ENCODE measurements around the gene LPP. TPM values are rescaled to one million over a fixed set of nuclear protein-coding genes. Genes with fewer than 3 reads are reported as not detected.

Gene LPP
- total RNA-seq, 1 experiment from 2014 or later = 54.0 TPM

GRCh38 chr3:188684276-188684675 lies 530.3 kb downstream of the LPP start:
- DNase-seq (ENCODE audit: low read depth, low spot score) = no peak
- H3K4me2 ChIP-seq (ENCODE audit: low read length) = no peak overlapping the region
- no peak for ATAC-seq
- H3K79me2 ChIP-seq (ENCODE audit: insufficient read depth, low read length) = no peaks in the 10 kb centered on the region
- H3K27me3 ChIP-seq (ENCODE audit: insufficient read depth, low read length) = no peaks in the 10 kb centered on the region
- H3K4me3 ChIP-seq (replicated peaks in 1 of 2; ENCODE audit: low read depth in 1 of 2, low read length in 2 of 2) = no peak overlapping the region
- H3K9me2 ChIP-seq (ENCODE audit: insufficient read depth) = no peaks in the 10 kb centered on the region
- TF ChIP-seq YY1 (IDR thresholded peaks at IDR 0.05; ENCODE audit: extremely low read depth, insufficient replicate concordance, low read depth, low read length) (no peak), EZH2phosphoT487 (IDR thresholded peaks at IDR 0.05; ENCODE audit: borderline replicate concordance) (no peak), EGR1 (IDR thresholded peaks at IDR 0.05; ENCODE audit: low read depth) (no peak), CBX3 (IDR thresholded peaks at IDR 0.05; ENCODE audit: low read depth) (no peak)
- H3K27ac ChIP-seq (ENCODE audit: low read depth, low read length) = no peak overlapping the region
- POLR2A ChIA-PET = no interaction called here
- H3K36me3 ChIP-seq (ENCODE audit: control insufficient read depth in 1 of 2, insufficient read depth in 2 of 2, low read length in 2 of 2) = no peaks in the 10 kb centered on the region
- CTCF ChIA-PET = no interaction called here
- RAD21 ChIA-PET (ENCODE audit: low non-redundant PET in 1 of 2, low total read pairs in 2 of 2, uncharacterized antibody in 2 of 2, unreplicated experiment in 2 of 2) = no interaction called here
- no peaks in the 10 kb centered on the region for H3K4me1 ChIP-seq (ENCODE audit: control insufficient read depth in 1 of 2, insufficient read depth in 2 of 2, low read length in 2 of 2)
- intact Hi-C loops (cut with micrococcal nuclease) = no loop called here
- no peaks in the 10 kb centered on the region for H3K9me3 ChIP-seq (ENCODE audit: control insufficient read depth in 1 of 2, insufficient read depth in 1 of 2, low read depth in 1 of 2, low read length in 2 of 2)
- H4K20me1 ChIP-seq (ENCODE audit: insufficient read depth) = no peaks in the 10 kb centered on the region
- H3K9ac ChIP-seq (ENCODE audit: low read length) = no peak overlapping the region
- no TSS peak for BruUV-seq (replicated peaks)
- no peak overlapping the region for H2AFZ ChIP-seq (ENCODE audit: low read depth, low read length, poor library complexity, severe bottlenecking)

GRCh38 chr3:188685789-188686188 lies 531.8 kb downstream of the LPP start:
- H4K20me1 ChIP-seq (ENCODE audit: insufficient read depth) = no peaks in the 10 kb centered on the region
- no peaks in the 10 kb centered on the region for H3K36me3 ChIP-seq (ENCODE audit: control insufficient read depth in 1 of 2, insufficient read depth in 2 of 2, low read length in 2 of 2)
- no peaks in the 10 kb centered on the region for H3K4me1 ChIP-seq (ENCODE audit: control insufficient read depth in 1 of 2, insufficient read depth in 2 of 2, low read length in 2 of 2)
- H3K4me3 ChIP-seq (replicated peaks in 1 of 2; ENCODE audit: low read depth in 1 of 2, low read length in 2 of 2) = no peak overlapping the region
- H3K79me2 ChIP-seq (ENCODE audit: insufficient read depth, low read length) = no peaks in the 10 kb centered on the region
- no peak for DNase-seq (ENCODE audit: low read depth, low spot score)
- H3K9me3 ChIP-seq (ENCODE audit: control insufficient read depth in 1 of 2, insufficient read depth in 1 of 2, low read depth in 1 of 2, low read length in 2 of 2) = no peaks in the 10 kb centered on the region
- ChIA-PET RAD21 (ENCODE audit: low non-redundant PET in 1 of 2, low total read pairs in 2 of 2, uncharacterized antibody in 2 of 2, unreplicated experiment in 2 of 2) (no interaction called here), CTCF (no interaction called here), POLR2A (no interaction called here)
- ATAC-seq = no peak
- H2AFZ ChIP-seq (ENCODE audit: low read depth, low read length, poor library complexity, severe bottlenecking) = no peak overlapping the region
- no peak for TF ChIP-seq EZH2 (IDR thresholded peaks at IDR 0.05)
- no peak for TF ChIP-seq JUND (IDR thresholded peaks at IDR 0.05)
- no peak for TF ChIP-seq EGR1 (IDR thresholded peaks at IDR 0.05; ENCODE audit: low read depth)
- no peak for TF ChIP-seq CTCF (IDR thresholded peaks at IDR 0.05 in 2 of 3, conservative IDR thresholded peaks at IDR 0.05 in 1 of 3; ENCODE audit: borderline replicate concordance in 1 of 3, insufficient read depth in 1 of 3, low read depth in 2 of 3, low read length in 2 of 3)
- no peak for TF ChIP-seq SIN3A (IDR thresholded peaks at IDR 0.05; ENCODE audit: low read depth)
- TF ChIP-seq CEBPB (IDR thresholded peaks at IDR 0.05; ENCODE audit: low read depth) = no peak
- no peak for TF ChIP-seq ELF1 (IDR thresholded peaks at IDR 0.05; ENCODE audit: borderline replicate concordance, low read depth)
- no peak for TF ChIP-seq POLR2A (IDR thresholded peaks at IDR 0.05; ENCODE audit: borderline replicate concordance, extremely low read depth, insufficient read depth, insufficient read length)
- no peak for TF ChIP-seq ZNF274 (IDR thresholded peaks at IDR 0.05; ENCODE audit: low read depth, low read length)
- no peak for TF ChIP-seq SP1 (IDR thresholded peaks at IDR 0.05; ENCODE audit: low read depth)
- TF ChIP-seq YY1 (IDR thresholded peaks at IDR 0.05; ENCODE audit: extremely low read depth, insufficient replicate concordance, low read depth, low read length) = no peak
- no peak for TF ChIP-seq REST (IDR thresholded peaks at IDR 0.05; ENCODE audit: low read depth)
- no peak for TF ChIP-seq ATF3 (IDR thresholded peaks at IDR 0.05)
- no peak for TF ChIP-seq SRF (IDR thresholded peaks at IDR 0.05; ENCODE audit: low read depth)
- intact Hi-C loops (cut with micrococcal nuclease) = no loop called here
- no peaks in the 10 kb centered on the region for H3K9me2 ChIP-seq (ENCODE audit: insufficient read depth)
- H3K4me2 ChIP-seq (ENCODE audit: low read length) = no peak overlapping the region
- no TSS peak for BruUV-seq (replicated peaks)
- H3K27me3 ChIP-seq (ENCODE audit: insufficient read depth, low read length) = no peaks in the 10 kb centered on the region
- H3K27ac ChIP-seq (ENCODE audit: low read depth, low read length) = no peak overlapping the region
- H3K9ac ChIP-seq (ENCODE audit: low read length) = no peak overlapping the region
